HepG2 (cell line): ENCODE measurements around the gene HSP90AA1. TPM values are rescaled to one million over a fixed set of nuclear protein-coding genes. Genes with fewer than 3 reads are reported as not detected.

ENCODE experiments used
- ARID5B ChIP-seq: IDR thresholded peaks from 2 replicates; pipeline ENCODE4 v1.4.0; 2020; ENCODE audit warnings: mild to moderate bottlenecking, missing genetic modification reagents
- FOXP4 ChIP-seq: sonication (generic); formaldehyde crosslinking; IDR thresholded peaks from 2 replicates; pipeline ENCODE4 v1.4.0; 2020; ENCODE audit warnings: missing genetic modification reagents
- HOXD1 ChIP-seq: sonication (generic); formaldehyde crosslinking; IDR thresholded peaks from 2 replicates; pipeline ENCODE4 v1.5.0; 2020; ENCODE audit warnings: missing genetic modification reagents
- MXD3 ChIP-seq: IDR thresholded peaks from 2 replicates; pipeline ENCODE4 v1.6.1; 2016; ENCODE audit warnings: mild to moderate bottlenecking, missing biosample characterization, missing genetic modification reagents
- NCOR1 ChIP-seq: fragments of 200-600 bp; sonication (generic); IDR thresholded peaks from 2 replicates; pipeline ENCODE4 v1.7.0; 2017; ENCODE audit warnings: antibody characterized with exemption, low read length, borderline replicate concordance
- PITX1 ChIP-seq: sonication (generic); formaldehyde crosslinking; IDR thresholded peaks from 2 replicates; pipeline ENCODE4 v1.5.1; 2020; ENCODE audit warnings: mild to moderate bottlenecking, missing genetic modification reagents
- SSRP1 ChIP-seq: IDR thresholded peaks from 2 replicates; pipeline ENCODE4 v1.6.1; 2016; ENCODE audit warnings: control low read depth
- STAG1 ChIP-seq: sonication (generic); formaldehyde crosslinking; IDR thresholded peaks from 2 replicates; pipeline ENCODE4 v1.4.0; 2020; ENCODE audit warnings: missing genetic modification reagents
- SUZ12 ChIP-seq: fragments of 150-350 bp; IDR thresholded peaks from 2 replicates; pipeline ENCODE4 v1.6.1; 2014; ENCODE audit warnings: low read depth, low read length
- TIGD3 ChIP-seq: sonication (generic); formaldehyde crosslinking; IDR thresholded peaks from 2 replicates; pipeline ENCODE4 v1.5.1; 2020; ENCODE audit warnings: mild to moderate bottlenecking, missing genetic modification reagents, borderline replicate concordance
- ZBTB46 ChIP-seq: sonication (generic); formaldehyde crosslinking; IDR thresholded peaks from 2 replicates; pipeline ENCODE4 v1.4.0; 2020; ENCODE audit warnings: mild to moderate bottlenecking, missing genetic modification reagents, borderline replicate concordance
- ZMAT3 ChIP-seq: sonication (generic); formaldehyde crosslinking; conservative IDR thresholded peaks from 2 replicates; pipeline ENCODE4 v1.7.0; 2021; ENCODE audit warnings: missing genetic modification reagents
- ZNF563 ChIP-seq: sonication (generic); formaldehyde crosslinking; IDR thresholded peaks from 2 replicates; pipeline ENCODE4 v1.8.0; 2022; ENCODE audit warnings: mild to moderate bottlenecking, moderate library complexity, missing genetic modification reagents
- ZXDC ChIP-seq: sonication (generic); formaldehyde crosslinking; IDR thresholded peaks from 2 replicates; pipeline ENCODE4 v1.5.0; 2020; ENCODE audit warnings: mild to moderate bottlenecking, missing genetic modification reagents
- polyA plus RNA-seq, 8 experiments: library from polyadenylated mRNA; depleted of rRNA in 3 of 8; stranded (reverse) in 7 of 8; unstranded in 1 of 8; fragments of >200 nt; fragmentation: Illumina TruSeq in 4 of 8; extraction: Trizol in 4 of 8; gene quantifications; 2 replicates each; pipeline versions ENCODE4 v1.2.1 to v1.2.3, GENCODE V29; 2011 to 2016; ENCODE audit warnings: low read depth in 4 of 8, missing spikeins in 1 of 8, mixed read lengths in 1 of 8; ENCODE audit not compliant: insufficient read depth in 1 of 8
- total RNA-seq, 5 experiments: library from RNA; depleted of rRNA; stranded (reverse); fragments of >200 nt; fragmentation: Illumina TruSeq; extraction: Trizol; gene quantifications; 2 replicates each; pipeline ENCODE4 v1.2.3, GENCODE V29; 2016; ENCODE audit warnings: low read depth in 1 of 5

HSP90AA1 gene
- total and polyA plus RNA-seq, 2 of the 13 experiments (the other 11 are each of a cell fraction or from before 2014, with no cell fraction given), result 262 to 636 TPM

GRCh38 chr14:102063109-102063807 is 23.6 kb downstream of the HSP90AA1 start (continued):
- TF ChIP-seq ZXDC (CRISPR knock-in tag) (no peak), SSRP1 (CRISPR knock-in tag) (no peak), MXD3 (CRISPR knock-in tag) (no peak), ZNF563 (CRISPR knock-in tag) (no peak), ZBTB46 (CRISPR knock-in tag) (no peak), NCOR1 (no peak), TIGD3 (CRISPR knock-in tag) (no peak), SUZ12 (no peak), HOXD1 (no peak), STAG1 (CRISPR knock-in tag) (peak; percentile 42), FOXP4 (CRISPR knock-in tag) (no peak), PITX1 (0 out of 2 replicates have a peak, but pooled peaks have one; percentile 20), ARID5B (CRISPR knock-in tag) (no peak), ZMAT3 (CRISPR knock-in tag) (no peak)
